ENCODE data around the gene XAGE3. TPM values are rescaled to one million over a fixed set of nuclear protein-coding genes. Genes with fewer than 3 reads are reported as not detected.
"Not testable (repeated sequence)": the region's sequence is repeated elsewhere in the genome, so short reads cannot be mapped to it uniquely, and the experiment has no call there.

The XAGE3 gene
- total RNA-seq, 1 donor from 2014 or later = not detected

GRCh38 chrX:52865343-52865998, 2.4 kb downstream of the XAGE3 start:
- Mint-ChIP-seq H3K27ac (ENCODE audit: unreplicated experiment) (no peak overlapping the region), H3K9me3 (ENCODE audit: unreplicated experiment) (no peaks in the 10 kb centered on the region), H3K27me3 (ENCODE audit: unreplicated experiment) (peaks cover 2% of the 10 kb centered on the region), H3K4me1 (ENCODE audit: unreplicated experiment) (no peaks in the 10 kb centered on the region), H3K36me3 (ENCODE audit: low read depth, unreplicated experiment) (no peaks in the 10 kb centered on the region), H3K4me3 (ENCODE audit: unreplicated experiment) (no peak overlapping the region)
- no peak for DNase-seq (ENCODE audit: low spot score)
- TF ChIP-seq, protein P1, sequence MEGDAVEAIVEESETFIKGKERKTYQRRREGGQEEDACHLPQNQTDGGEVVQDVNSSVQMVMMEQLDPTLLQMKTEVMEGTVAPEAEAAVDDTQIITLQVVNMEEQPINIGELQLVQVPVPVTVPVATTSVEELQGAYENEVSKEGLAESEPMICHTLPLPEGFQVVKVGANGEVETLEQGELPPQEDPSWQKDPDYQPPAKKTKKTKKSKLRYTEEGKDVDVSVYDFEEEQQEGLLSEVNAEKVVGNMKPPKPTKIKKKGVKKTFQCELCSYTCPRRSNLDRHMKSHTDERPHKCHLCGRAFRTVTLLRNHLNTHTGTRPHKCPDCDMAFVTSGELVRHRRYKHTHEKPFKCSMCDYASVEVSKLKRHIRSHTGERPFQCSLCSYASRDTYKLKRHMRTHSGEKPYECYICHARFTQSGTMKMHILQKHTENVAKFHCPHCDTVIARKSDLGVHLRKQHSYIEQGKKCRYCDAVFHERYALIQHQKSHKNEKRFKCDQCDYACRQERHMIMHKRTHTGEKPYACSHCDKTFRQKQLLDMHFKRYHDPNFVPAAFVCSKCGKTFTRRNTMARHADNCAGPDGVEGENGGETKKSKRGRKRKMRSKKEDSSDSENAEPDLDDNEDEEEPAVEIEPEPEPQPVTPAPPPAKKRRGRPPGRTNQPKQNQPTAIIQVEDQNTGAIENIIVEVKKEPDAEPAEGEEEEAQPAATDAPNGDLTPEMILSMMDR (IDR thresholded peaks at IDR 0.05; ENCODE audit: unreplicated experiment) = no peak

DNA sequence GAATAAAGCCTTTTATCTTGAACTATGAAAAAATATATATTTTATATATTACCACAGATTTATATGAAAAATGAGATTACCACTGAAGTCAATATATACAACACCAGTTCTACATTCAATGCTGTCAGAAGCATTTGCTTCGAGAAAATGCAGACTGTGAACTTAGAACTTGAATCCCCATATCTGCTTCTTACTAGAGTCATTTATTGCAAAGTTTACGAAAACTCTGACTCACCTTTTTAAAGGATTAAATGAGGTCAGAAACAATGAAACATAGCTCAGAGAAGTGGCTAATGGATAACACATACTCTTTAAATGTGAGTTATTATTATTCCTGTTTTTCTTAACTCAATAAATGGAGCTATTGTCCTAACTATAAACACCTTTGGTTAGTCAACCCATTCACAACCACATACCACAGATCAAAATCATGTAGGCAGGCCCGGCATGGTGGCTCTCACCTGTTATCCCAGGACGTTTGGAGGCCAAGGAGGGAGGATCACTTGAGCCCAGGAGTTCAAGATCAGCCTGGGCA, 10.8 kb downstream of the XAGE3 start:
- not testable (repeated sequence) for DNase-seq (ENCODE audit: low spot score); H3K27ac Mint-ChIP-seq (ENCODE audit: unreplicated experiment); H3K27me3 Mint-ChIP-seq (ENCODE audit: unreplicated experiment); H3K36me3 Mint-ChIP-seq (ENCODE audit: low read depth, unreplicated experiment); H3K4me3 Mint-ChIP-seq (ENCODE audit: unreplicated experiment); H3K9me3 Mint-ChIP-seq (ENCODE audit: unreplicated experiment); H3K4me1 Mint-ChIP-seq (ENCODE audit: unreplicated experiment)

DNA sequence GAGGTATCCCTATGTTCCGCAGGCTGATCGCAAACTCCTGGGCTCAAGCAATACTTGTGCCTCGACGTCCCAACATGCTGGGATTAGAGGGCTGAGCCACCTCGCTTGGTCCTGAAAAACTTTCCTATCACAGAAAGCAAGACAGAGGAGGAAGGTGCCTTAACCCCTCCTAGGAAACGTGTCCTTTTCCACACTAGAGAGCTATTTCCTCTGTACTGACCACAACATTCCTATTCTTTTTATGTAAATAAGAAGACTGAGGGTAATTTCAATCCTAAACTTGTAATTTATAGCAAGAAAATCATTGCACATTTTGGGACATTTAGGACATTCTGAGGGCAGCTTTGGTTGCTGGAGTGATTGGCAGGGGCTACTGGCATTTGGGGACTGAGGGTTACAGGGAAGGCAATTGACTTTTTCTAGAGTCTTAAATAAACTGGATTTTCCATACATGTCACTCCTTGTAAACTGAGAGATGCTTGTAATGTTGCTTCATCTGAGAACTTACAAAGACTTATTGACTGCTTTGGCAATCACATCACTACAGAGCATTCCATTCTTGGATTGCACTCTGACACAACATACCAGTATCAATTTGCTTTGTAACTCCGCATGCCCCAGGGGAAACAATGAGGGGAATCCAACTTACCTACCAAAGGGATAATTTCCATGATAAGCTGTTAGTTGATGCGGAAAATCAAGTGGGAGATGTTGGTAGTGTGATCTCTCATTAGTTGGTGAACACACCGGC, 15.6 kb downstream of the XAGE3 start:
- Mint-ChIP-seq H3K4me3 (ENCODE audit: unreplicated experiment) (no peak overlapping the region), H3K9me3 (ENCODE audit: unreplicated experiment) (no peaks in the 10 kb centered on the region), H3K4me1 (ENCODE audit: unreplicated experiment) (peaks cover 3% of the 10 kb centered on the region)

GRCh38 chrX:52843619-52844018, 24.3 kb downstream of the XAGE3 start:
- H3K4me1 Mint-ChIP-seq (ENCODE audit: unreplicated experiment); H3K9me3 Mint-ChIP-seq (ENCODE audit: unreplicated experiment); DNase-seq (ENCODE audit: low spot score); H3K36me3 Mint-ChIP-seq (ENCODE audit: low read depth, unreplicated experiment); H3K27me3 Mint-ChIP-seq (ENCODE audit: unreplicated experiment); H3K4me3 Mint-ChIP-seq (ENCODE audit: unreplicated experiment); H3K27ac Mint-ChIP-seq (ENCODE audit: unreplicated experiment): not testable (repeated sequence)

More for the DNA sequence above, 15.6 kb downstream of the XAGE3 start:
- DNase-seq (ENCODE audit: low spot score) = no peak
- H3K27ac Mint-ChIP-seq (ENCODE audit: unreplicated experiment) = no peak overlapping the region
- TF ChIP-seq, protein P1 (IDR thresholded peaks at IDR 0.05; ENCODE audit: unreplicated experiment) = no peak
- no peaks in the 10 kb centered on the region for H3K36me3 Mint-ChIP-seq (ENCODE audit: low read depth, unreplicated experiment)
- H3K27me3 Mint-ChIP-seq (ENCODE audit: unreplicated experiment) = no peaks in the 10 kb centered on the region

GRCh38 chrX:52839137-52839536, 28.7 kb downstream of the XAGE3 start:
- Mint-ChIP-seq H3K9me3 (ENCODE audit: unreplicated experiment) (no peaks in the 10 kb centered on the region), H3K36me3 (ENCODE audit: low read depth, unreplicated experiment) (no peaks in the 10 kb centered on the region), H3K27ac (ENCODE audit: unreplicated experiment) (no peak overlapping the region), H3K4me3 (ENCODE audit: unreplicated experiment) (no peak overlapping the region), H3K27me3 (ENCODE audit: unreplicated experiment) (no peaks in the 10 kb centered on the region), H3K4me1 (ENCODE audit: unreplicated experiment) (no peaks in the 10 kb centered on the region)
- no peak for DNase-seq (ENCODE audit: low spot score)
- TF ChIP-seq, protein P1 (IDR thresholded peaks at IDR 0.05; ENCODE audit: unreplicated experiment) = no peak

- no peaks in the 10 kb centered on the region for H3K27me3 Mint-ChIP-seq (ENCODE audit: unreplicated experiment)
- no peak overlapping the region for H3K4me3 Mint-ChIP-seq (ENCODE audit: unreplicated experiment)
- H3K36me3 Mint-ChIP-seq (ENCODE audit: low read depth, unreplicated experiment) = no peaks in the 10 kb centered on the region
- no peak for DNase-seq (ENCODE audit: low spot score)
- no peaks in the 10 kb centered on the region for H3K9me3 Mint-ChIP-seq (ENCODE audit: unreplicated experiment)
- TF ChIP-seq, protein P1 (IDR thresholded peaks at IDR 0.05; ENCODE audit: unreplicated experiment) = no peak
- H3K4me1 Mint-ChIP-seq (ENCODE audit: unreplicated experiment) = no peaks in the 10 kb centered on the region
- no peak overlapping the region for H3K27ac Mint-ChIP-seq (ENCODE audit: unreplicated experiment)
Observed at GRCh38 chrX:52830551-52830950, 37.3 kb downstream of the XAGE3 start.

Measured in endothelial cell (in vitro differentiated cells).